ENCODE results near the gene CRTAC1.

CRTAC1 gene

GRCh38 chr10:97904018-97904381 is 126.4 kb downstream of the CRTAC1 start:
- DNase-seq (ENCODE audit: insufficient read length, low spot score) (no peak), FAIRE-seq (no peak)

GRCh38 chr10:97903128-97904017 is 127.0 kb downstream of the CRTAC1 start:
- DNase-seq (ENCODE audit: insufficient read length, low spot score), result no peak
- FAIRE-seq, result no peak

GRCh38 chr10:97901381-97901780 is 129.0 kb downstream of the CRTAC1 start:
- no peak for DNase-seq (ENCODE audit: insufficient read length, low spot score)
- no peak for FAIRE-seq

GRCh38 chr10:97898429-97898828 is 132.0 kb downstream of the CRTAC1 start:
- no peak for FAIRE-seq
- no peak for DNase-seq (ENCODE audit: insufficient read length, low spot score)

- FAIRE-seq, result no peak
Measured at GRCh38 chr10:97896756-97897358, 133.6 kb downstream of the CRTAC1 start.

GRCh38 chr10:97895915-97896314 is 134.5 kb downstream of the CRTAC1 start:
- no peak for FAIRE-seq

More at GRCh38 chr10:97896756-97897358, 133.6 kb downstream of the CRTAC1 start:
- DNase-seq (ENCODE audit: insufficient read length, low spot score), result no peak

GRCh38 chr10:97895084-97895483 is 135.3 kb downstream of the CRTAC1 start:
- FAIRE-seq, result no peak
- DNase-seq (ENCODE audit: insufficient read length, low spot score), result no peak

More at GRCh38 chr10:97895915-97896314, 134.5 kb downstream of the CRTAC1 start:
- no peak for DNase-seq (ENCODE audit: insufficient read length, low spot score)

GRCh38 chr10:97894092-97894491 is 136.3 kb downstream of the CRTAC1 start:
- DNase-seq (ENCODE audit: insufficient read length, low spot score) (no peak), FAIRE-seq (no peak)

GRCh38 chr10:97892939-97893338 is 137.5 kb downstream of the CRTAC1 start:
- no peak for DNase-seq (ENCODE audit: insufficient read length, low spot score)
- no peak for FAIRE-seq

GRCh38 chr10:97892506-97892905 is 137.9 kb downstream of the CRTAC1 start:
- FAIRE-seq, result no peak
- DNase-seq (ENCODE audit: insufficient read length, low spot score), result no peak

- DNase-seq (ENCODE audit: insufficient read length, low spot score), result no peak
- FAIRE-seq, result no peak
Measured at GRCh38 chr10:97891497-97892167, 138.8 kb downstream of the CRTAC1 start.

- FAIRE-seq, result no peak
- no peak for DNase-seq (ENCODE audit: insufficient read length, low spot score)
Measured at GRCh38 chr10:97889461-97890265, 140.8 kb downstream of the CRTAC1 start.

GRCh38 chr10:97888641-97889262 is 141.7 kb downstream of the CRTAC1 start:
- FAIRE-seq, result no peak

GRCh38 chr10:97888134-97888533 is 142.3 kb downstream of the CRTAC1 start:
- DNase-seq (ENCODE audit: insufficient read length, low spot score) (no peak), FAIRE-seq (no peak)

More at GRCh38 chr10:97888641-97889262, 141.7 kb downstream of the CRTAC1 start:
- no peak for DNase-seq (ENCODE audit: insufficient read length, low spot score)

- FAIRE-seq (no peak), DNase-seq (ENCODE audit: insufficient read length, low spot score) (no peak)
Measured at GRCh38 chr10:97887399-97887798, 143.0 kb downstream of the CRTAC1 start.

- FAIRE-seq, result no peak
- DNase-seq (ENCODE audit: insufficient read length, low spot score), result no peak
Measured at GRCh38 chr10:97886286-97886685, 144.1 kb downstream of the CRTAC1 start.

GRCh38 chr10:97883092-97883485 is 147.3 kb downstream of the CRTAC1 start:
- FAIRE-seq, result no peak
- DNase-seq (ENCODE audit: insufficient read length, low spot score), result no peak

GRCh38 chr10:97882142-97883091 is 148.0 kb downstream of the CRTAC1 start:
- FAIRE-seq (no peak), DNase-seq (ENCODE audit: insufficient read length, low spot score) (no peak)

GRCh38 chr10:97880109-97880508 is 150.3 kb downstream of the CRTAC1 start:
- DNase-seq (ENCODE audit: insufficient read length, low spot score), result no peak
- FAIRE-seq, result no peak

All from GM19239 (cell line).